Measurements from ENCODE around the gene ZNF782.
"Not testable (repeated sequence)": the region's sequence is repeated elsewhere in the genome, so short reads cannot be mapped to it uniquely, and the experiment has no call there.

Gene ZNF782

GRCh38 chr9:96871176-96871575 is 16.9 kb upstream of the ZNF782 start:
- H3K36me3 ChIP-seq (ENCODE audit: control insufficient read depth, insufficient read depth, low read length, severe bottlenecking), result no peaks in the 10 kb centered on the region
- H3K9me3 ChIP-seq (ENCODE audit: control insufficient read depth, low read length), result no peaks in the 10 kb centered on the region
- peaks cover under 1% of the 10 kb centered on the region for H3K27me3 ChIP-seq (replicated peaks; ENCODE audit: control insufficient read depth, insufficient read depth, low read length)
- H3K4me1 ChIP-seq (ENCODE audit: control insufficient read depth, insufficient read depth, low read length), result peaks cover 11% of the 10 kb centered on the region
- DNase-seq (ENCODE audit: low read depth), result no peak
- no peak overlapping the region for H3K9ac ChIP-seq (ENCODE audit: low read length)
- no peak overlapping the region for H3K4me3 ChIP-seq (ENCODE audit: low read length)

- Histone ChIP-seq H3K4me3 (ENCODE audit: low read length) (no peak overlapping the region), H3K4me1 (ENCODE audit: control insufficient read depth, insufficient read depth, low read length) (no peaks in the 10 kb centered on the region), H3K36me3 (ENCODE audit: control insufficient read depth, insufficient read depth, low read length, severe bottlenecking) (no peaks in the 10 kb centered on the region), H3K9ac (ENCODE audit: low read length) (no peak overlapping the region), H3K27me3 (replicated peaks; ENCODE audit: control insufficient read depth, insufficient read depth, low read length) (peaks cover 2% of the 10 kb centered on the region), H3K9me3 (ENCODE audit: control insufficient read depth, low read length) (peaks cover 6% of the 10 kb centered on the region)
- no peak for DNase-seq (ENCODE audit: low read depth)
Observed at GRCh38 chr9:96868709-96869108, 14.4 kb upstream of the ZNF782 start.

DNA sequence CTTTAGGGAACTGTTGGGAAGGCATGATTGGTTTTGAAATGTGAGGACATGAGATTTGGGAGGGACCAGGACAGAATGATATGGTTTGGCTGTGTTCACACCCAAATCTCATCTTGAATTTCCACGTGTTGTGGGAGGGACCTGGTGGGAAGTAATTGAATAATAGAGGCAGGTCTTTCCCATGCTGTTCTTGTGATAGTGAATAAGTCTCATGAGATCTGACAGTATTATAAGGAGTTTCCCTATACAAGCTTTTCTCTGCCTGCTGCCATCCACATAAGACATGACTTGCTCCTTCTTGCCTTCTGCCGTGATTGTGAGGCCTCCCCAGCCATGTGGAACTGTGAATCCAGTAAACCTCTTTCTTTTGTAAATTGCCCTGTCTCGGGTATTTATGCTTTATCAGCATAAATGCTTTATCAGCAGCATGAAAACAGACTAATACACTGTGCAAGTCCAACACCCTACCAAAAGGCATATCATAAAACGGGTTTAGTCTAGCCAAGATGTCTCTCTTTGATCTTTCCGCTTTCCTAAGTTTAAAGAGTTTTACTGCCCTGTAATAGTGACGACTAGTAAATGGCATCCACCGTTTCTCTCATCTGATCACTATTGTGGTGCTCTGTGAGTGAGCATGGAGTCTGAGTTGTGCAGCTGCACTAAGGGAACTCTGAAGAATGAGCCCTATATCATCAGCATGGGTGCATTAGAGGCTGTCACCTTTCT is 12.9 kb upstream of the ZNF782 start:
- no peak overlapping the region for H3K4me3 ChIP-seq (ENCODE audit: low read length)
- peaks cover 2% of the 10 kb centered on the region for H3K27me3 ChIP-seq (replicated peaks; ENCODE audit: control insufficient read depth, insufficient read depth, low read length)
- H3K9me3 ChIP-seq (ENCODE audit: control insufficient read depth, low read length), result peaks cover 6% of the 10 kb centered on the region
- H3K36me3 ChIP-seq (ENCODE audit: control insufficient read depth, insufficient read depth, low read length, severe bottlenecking), result no peaks in the 10 kb centered on the region
- no peak for DNase-seq (ENCODE audit: low read depth)
- H3K9ac ChIP-seq (ENCODE audit: low read length), result no peak overlapping the region
- H3K4me1 ChIP-seq (ENCODE audit: control insufficient read depth, insufficient read depth, low read length), result no peaks in the 10 kb centered on the region

- not testable (repeated sequence) for H3K4me3 ChIP-seq (ENCODE audit: low read length); H3K9ac ChIP-seq (ENCODE audit: low read length); DNase-seq (ENCODE audit: low read depth); H3K9me3 ChIP-seq (ENCODE audit: control insufficient read depth, low read length); H3K27me3 ChIP-seq (replicated peaks; ENCODE audit: control insufficient read depth, insufficient read depth, low read length); H3K36me3 ChIP-seq (ENCODE audit: control insufficient read depth, insufficient read depth, low read length, severe bottlenecking); H3K4me1 ChIP-seq (ENCODE audit: control insufficient read depth, insufficient read depth, low read length)
Observed at GRCh38 chr9:96865240-96865639, 10.9 kb upstream of the ZNF782 start.

DNA sequence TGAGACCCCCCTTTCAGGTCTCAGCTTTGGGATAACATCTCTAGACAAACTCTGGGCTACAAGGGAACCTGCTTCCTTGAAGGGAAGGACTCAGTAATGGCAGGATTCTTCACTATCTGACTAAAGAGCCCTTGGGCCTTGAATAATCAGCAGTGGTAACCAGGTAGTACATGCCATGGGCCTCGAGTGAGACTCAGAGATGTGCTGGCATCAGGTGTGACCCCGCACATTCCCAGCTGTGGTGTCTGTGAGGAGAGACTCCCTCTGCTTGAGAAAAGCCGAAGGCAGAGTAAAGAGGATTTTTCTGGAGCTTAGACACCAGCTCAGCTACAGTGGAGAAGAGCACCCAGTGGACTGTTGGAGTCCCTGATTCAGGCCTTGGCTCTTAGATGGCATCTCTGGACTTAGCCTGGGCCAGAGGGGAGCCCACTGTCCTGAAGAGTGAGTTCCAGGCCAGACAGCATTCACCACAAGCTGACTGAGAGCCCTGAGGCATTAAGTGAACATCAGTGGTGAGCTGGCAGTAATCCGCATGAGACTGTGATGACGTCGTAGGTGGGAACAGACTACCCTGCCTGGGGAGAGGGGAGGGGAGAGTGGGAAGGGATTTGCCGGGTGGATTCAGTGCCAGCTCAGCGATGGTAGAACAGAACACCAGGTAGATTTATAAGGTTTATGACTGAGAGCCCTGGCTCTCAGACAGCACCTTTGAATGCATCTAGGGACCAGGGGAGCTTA is 5.3 kb upstream of the ZNF782 start:
- Histone ChIP-seq H3K9me3 (ENCODE audit: control insufficient read depth, low read length) (no peaks in the 10 kb centered on the region), H3K27me3 (replicated peaks; ENCODE audit: control insufficient read depth, insufficient read depth, low read length) (no peaks in the 10 kb centered on the region), H3K4me1 (ENCODE audit: control insufficient read depth, insufficient read depth, low read length) (peaks cover 3% of the 10 kb centered on the region), H3K36me3 (ENCODE audit: control insufficient read depth, insufficient read depth, low read length, severe bottlenecking) (no peaks in the 10 kb centered on the region), H3K4me3 (ENCODE audit: low read length) (no peak overlapping the region), H3K9ac (ENCODE audit: low read length) (no peak overlapping the region)
- DNase-seq (ENCODE audit: low read depth), result peak; percentile 74

DNA sequence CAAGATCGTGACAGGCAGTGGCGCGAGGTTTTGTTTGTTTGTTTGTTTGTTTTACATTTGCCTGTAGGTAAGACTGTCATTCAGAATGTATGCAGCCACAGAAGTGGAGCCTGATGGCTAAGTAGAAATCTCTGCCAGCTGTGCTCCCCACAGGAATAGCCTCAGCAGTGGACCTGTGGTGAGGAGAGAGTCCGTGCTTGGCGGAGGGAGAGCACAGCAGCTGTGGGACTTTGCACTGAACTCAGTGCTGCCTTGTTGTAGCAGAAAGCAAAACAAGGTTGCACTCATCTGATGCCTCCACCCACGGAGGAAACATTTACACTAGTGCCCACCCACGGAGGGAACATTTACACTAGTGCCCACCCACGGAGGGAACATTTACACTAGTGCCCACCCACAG is 4.4 kb upstream of the ZNF782 start:
- no peak overlapping the region for H3K9ac ChIP-seq (ENCODE audit: low read length)
- no peak for DNase-seq (ENCODE audit: low read depth)
- H3K36me3 ChIP-seq (ENCODE audit: control insufficient read depth, insufficient read depth, low read length, severe bottlenecking), result no peaks in the 10 kb centered on the region
- H3K9me3 ChIP-seq (ENCODE audit: control insufficient read depth, low read length), result no peaks in the 10 kb centered on the region
- no peak overlapping the region for H3K4me3 ChIP-seq (ENCODE audit: low read length)
- peaks cover 3% of the 10 kb centered on the region for H3K4me1 ChIP-seq (ENCODE audit: control insufficient read depth, insufficient read depth, low read length)
- H3K27me3 ChIP-seq (replicated peaks; ENCODE audit: control insufficient read depth, insufficient read depth, low read length), result no peaks in the 10 kb centered on the region

GRCh38 chr9:96858018-96858573 is 3.8 kb upstream of the ZNF782 start:
- Histone ChIP-seq H3K27me3 (replicated peaks; ENCODE audit: control insufficient read depth, insufficient read depth, low read length) (no peaks in the 10 kb centered on the region), H3K4me3 (ENCODE audit: low read length) (no peak overlapping the region), H3K36me3 (ENCODE audit: control insufficient read depth, insufficient read depth, low read length, severe bottlenecking) (no peaks in the 10 kb centered on the region), H3K4me1 (ENCODE audit: control insufficient read depth, insufficient read depth, low read length) (peaks cover 9% of the 10 kb centered on the region), H3K9me3 (ENCODE audit: control insufficient read depth, low read length) (no peaks in the 10 kb centered on the region), H3K9ac (ENCODE audit: low read length) (no peak overlapping the region)
- DNase-seq (ENCODE audit: low read depth), result no peak

- Histone ChIP-seq H3K4me3 (ENCODE audit: low read length) (no peak overlapping the region), H3K4me1 (ENCODE audit: control insufficient read depth, insufficient read depth, low read length) (peaks cover 13% of the 10 kb centered on the region), H3K27me3 (replicated peaks; ENCODE audit: control insufficient read depth, insufficient read depth, low read length) (no peaks in the 10 kb centered on the region), H3K36me3 (ENCODE audit: control insufficient read depth, insufficient read depth, low read length, severe bottlenecking) (no peaks in the 10 kb centered on the region), H3K9me3 (ENCODE audit: control insufficient read depth, low read length) (no peaks in the 10 kb centered on the region), H3K9ac (ENCODE audit: low read length) (no peak overlapping the region)
- peak; percentile 86 for DNase-seq (ENCODE audit: low read depth)
Observed at GRCh38 chr9:96856363-96857286, 2.3 kb upstream of the ZNF782 start.

- Histone ChIP-seq H3K36me3 (ENCODE audit: control insufficient read depth, insufficient read depth, low read length, severe bottlenecking) (no peaks in the 10 kb centered on the region), H3K9ac (ENCODE audit: low read length) (peak overlapping the region; percentile 88), H3K27me3 (replicated peaks; ENCODE audit: control insufficient read depth, insufficient read depth, low read length) (no peaks in the 10 kb centered on the region), H3K4me3 (ENCODE audit: low read length) (peak overlapping the region; percentile 95), H3K4me1 (ENCODE audit: control insufficient read depth, insufficient read depth, low read length) (peaks cover 13% of the 10 kb centered on the region), H3K9me3 (ENCODE audit: control insufficient read depth, low read length) (no peaks in the 10 kb centered on the region)
- no peak for DNase-seq (ENCODE audit: low read depth)
Observed at GRCh38 chr9:96854651-96855273, 448 bp upstream of the ZNF782 start.

- Histone ChIP-seq H3K4me1 (ENCODE audit: control insufficient read depth, insufficient read depth, low read length) (peaks cover 13% of the 10 kb centered on the region), H3K36me3 (ENCODE audit: control insufficient read depth, insufficient read depth, low read length, severe bottlenecking) (no peaks in the 10 kb centered on the region), H3K9ac (ENCODE audit: low read length) (no peak overlapping the region), H3K4me3 (ENCODE audit: low read length) (peak overlapping the region; percentile 95), H3K27me3 (replicated peaks; ENCODE audit: control insufficient read depth, insufficient read depth, low read length) (no peaks in the 10 kb centered on the region), H3K9me3 (ENCODE audit: control insufficient read depth, low read length) (peaks cover 13% of the 10 kb centered on the region)
- DNase-seq (ENCODE audit: low read depth), result no peak
Observed at GRCh38 chr9:96852676-96853075, 1.6 kb downstream of the ZNF782 start.
